Panc1 (cell line): Measurements from ENCODE around the gene RAPGEF5. TPM values are rescaled to one million over a fixed set of nuclear protein-coding genes. Genes with fewer than 3 reads are reported as not detected.

Experiments
- ATAC-seq: fragments of 200-7000 bp; cut with Tn5 transposase; 2 replicates; pipeline ENCODE4 v1.9.1; 2020; ENCODE audit warnings: mild to moderate bottlenecking, moderate library complexity
- BruUV-seq: library from RNA; stranded (reverse); fragments of 400-500 nt; replicated peaks from 2 replicates; lab custom pipeline; 2021; lab: Mats Ljungman, UMichigan
- CTCF ChIA-PET: fragments of 300-600 bp; sonication (Branson Sonifier 250); formaldehyde crosslinking; loops from one replicate; lab custom pipeline; 2022; ENCODE audit warnings: antibody characterized with exemption; lab: Charles Lee
- POLR2A ChIA-PET: fragments of 300-600 bp; sonication (Branson Sonifier 250); formaldehyde crosslinking; loops from one replicate; lab custom pipeline; 2022; ENCODE audit warnings: antibody characterized with exemption; lab: Charles Lee
- DNase-seq: peaks from one replicate; pipeline ENCODE4 v3.0.0-alpha.2; 2010; ENCODE audit warnings: low read depth, low spot score
- H3K27ac ChIP-seq: 2 replicates; pipeline ENCODE4 v1.5.1; 2011; ENCODE audit warnings: mild to moderate bottlenecking, low read length, inconsistent platforms
- H3K27me3 ChIP-seq: fragments of 200-500 bp; sonication (Bioruptor generic); 2 replicates; pipeline ENCODE4 v1.6.0; 2014; ENCODE audit warnings: low read length, inconsistent platforms; ENCODE audit not compliant: control insufficient read depth, insufficient read depth
- H3K36me3 ChIP-seq: fragments of 200-500 bp; sonication (Bioruptor generic); 2 replicates; pipeline ENCODE4 v1.5.1; 2014; ENCODE audit warnings: inconsistent platforms, mild to moderate bottlenecking, low read length, moderate library complexity; ENCODE audit not compliant: control insufficient read depth, insufficient read depth
- H3K4me1 ChIP-seq: 2 replicates; pipeline ENCODE4 v1.5.1; 2011; ENCODE audit warnings: inconsistent platforms, mild to moderate bottlenecking, low read length, moderate library complexity; ENCODE audit not compliant: control insufficient read depth, insufficient read depth
- H3K4me3 ChIP-seq, 2 experiments: 2 replicates each; pipeline ENCODE4 v1.5.1; 2011 to 2012; ENCODE audit warnings: low read depth in 2 of 2, low read length in 2 of 2, mild to moderate bottlenecking in 2 of 2, inconsistent platforms in 1 of 2, moderate library complexity in 1 of 2
- H3K9me3 ChIP-seq: fragments of 200-500 bp; sonication (Bioruptor generic); 2 replicates; pipeline ENCODE4 v1.5.1; 2014; ENCODE audit warnings: low read depth, mild to moderate bottlenecking, inconsistent platforms, low read length, moderate library complexity; ENCODE audit not compliant: control insufficient read depth, insufficient read depth
- POLR2AphosphoS5 ChIP-seq: IDR thresholded peaks from 2 replicates; pipeline ENCODE4 v1.6.1; 2012; ENCODE audit warnings: mild to moderate bottlenecking, low read depth, low read length, moderate library complexity
- SIN3A ChIP-seq: IDR thresholded peaks from 2 replicates; pipeline ENCODE4 v1.6.1; 2012; ENCODE audit warnings: low read depth, mild to moderate bottlenecking, low read length, moderate library complexity, borderline replicate concordance; ENCODE audit not compliant: insufficient read depth
- TCF7L2 ChIP-seq: IDR thresholded peaks from 2 replicates; pipeline ENCODE4 v1.6.1; 2011; ENCODE audit warnings: mild to moderate bottlenecking, low read depth, low read length, inconsistent platforms
- in situ Hi-C: cut with HindIII; loops from 2 replicates; pipeline ENCODE4 v1.10.0; 2016; ENCODE audit warnings: low sequenced_read_pairs, low pct_unique_long_range_greater_than_20kb
- intact Hi-C: fragments of 100-400 bp; cut with micrococcal nuclease; formaldehyde crosslinking; loops from one replicate; pipeline ENCODE4 v1.10.0; 2022; ENCODE audit not compliant: unreplicated experiment
- total RNA-seq: library from RNA; stranded (reverse); gene quantifications from one replicate; pipeline ENCODE4 v1.2.1, GENCODE V29; 2021; ENCODE audit not compliant: unreplicated experiment
- TF ChIP-seq, protein P1 (sequence below): fragments of 450-650 bp; IDR thresholded peaks from 2 replicates; pipeline ENCODE4 v1.5.1; 2017; ENCODE audit warnings: mild to moderate bottlenecking
- TF ChIP-seq, protein P2 (sequence below), 2 experiments: IDR thresholded peaks; 2 replicates each; pipeline ENCODE4 v1.6.1; 2011 to 2012; ENCODE audit warnings: low read depth in 2 of 2, control low read depth in 1 of 2, low read length in 1 of 2, mild to moderate bottlenecking in 1 of 2, moderate library complexity in 1 of 2; ENCODE audit not compliant: insufficient read depth in 1 of 2

The RAPGEF5 gene
- total RNA-seq, 1 experiment from 2014 or later: 1.4 TPM

DNA sequence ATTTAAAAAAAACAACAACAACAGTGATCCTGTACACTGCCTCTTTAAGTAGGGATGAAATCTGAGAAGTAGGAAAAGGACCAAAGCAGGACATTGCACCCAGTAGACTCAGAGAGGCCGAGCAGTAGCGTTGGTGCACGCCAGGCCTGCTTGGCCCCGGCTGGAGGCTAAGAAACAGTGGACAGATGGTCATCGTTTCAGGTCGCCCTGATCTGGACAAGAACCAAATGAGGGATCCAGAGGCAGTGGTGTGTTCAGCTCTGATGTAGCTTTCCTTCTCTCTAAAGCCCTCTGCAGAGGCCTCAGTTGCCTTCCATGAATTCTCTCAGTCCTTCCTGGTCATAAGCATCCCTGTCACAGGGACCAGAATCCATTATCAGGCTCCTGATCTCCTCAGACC is 269.1 kb downstream of the RAPGEF5 start:
- BruUV-seq: no TSS peak
- Histone ChIP-seq H3K9me3 (0 out of 2 replicates have a peak, but pooled peaks cover 3% of the 10 kb centered on the region), H3K27ac (no peak overlapping the region), H3K36me3 (no peaks in the 10 kb centered on the region), H3K4me1 (peaks cover 5% of the 10 kb centered on the region), H3K4me3 (no peak overlapping the region), H3K27me3 (peaks cover 7% of the 10 kb centered on the region)
- TF ChIP-seq, protein P1, sequence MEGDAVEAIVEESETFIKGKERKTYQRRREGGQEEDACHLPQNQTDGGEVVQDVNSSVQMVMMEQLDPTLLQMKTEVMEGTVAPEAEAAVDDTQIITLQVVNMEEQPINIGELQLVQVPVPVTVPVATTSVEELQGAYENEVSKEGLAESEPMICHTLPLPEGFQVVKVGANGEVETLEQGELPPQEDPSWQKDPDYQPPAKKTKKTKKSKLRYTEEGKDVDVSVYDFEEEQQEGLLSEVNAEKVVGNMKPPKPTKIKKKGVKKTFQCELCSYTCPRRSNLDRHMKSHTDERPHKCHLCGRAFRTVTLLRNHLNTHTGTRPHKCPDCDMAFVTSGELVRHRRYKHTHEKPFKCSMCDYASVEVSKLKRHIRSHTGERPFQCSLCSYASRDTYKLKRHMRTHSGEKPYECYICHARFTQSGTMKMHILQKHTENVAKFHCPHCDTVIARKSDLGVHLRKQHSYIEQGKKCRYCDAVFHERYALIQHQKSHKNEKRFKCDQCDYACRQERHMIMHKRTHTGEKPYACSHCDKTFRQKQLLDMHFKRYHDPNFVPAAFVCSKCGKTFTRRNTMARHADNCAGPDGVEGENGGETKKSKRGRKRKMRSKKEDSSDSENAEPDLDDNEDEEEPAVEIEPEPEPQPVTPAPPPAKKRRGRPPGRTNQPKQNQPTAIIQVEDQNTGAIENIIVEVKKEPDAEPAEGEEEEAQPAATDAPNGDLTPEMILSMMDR: no peak
- TF ChIP-seq, protein P2, sequence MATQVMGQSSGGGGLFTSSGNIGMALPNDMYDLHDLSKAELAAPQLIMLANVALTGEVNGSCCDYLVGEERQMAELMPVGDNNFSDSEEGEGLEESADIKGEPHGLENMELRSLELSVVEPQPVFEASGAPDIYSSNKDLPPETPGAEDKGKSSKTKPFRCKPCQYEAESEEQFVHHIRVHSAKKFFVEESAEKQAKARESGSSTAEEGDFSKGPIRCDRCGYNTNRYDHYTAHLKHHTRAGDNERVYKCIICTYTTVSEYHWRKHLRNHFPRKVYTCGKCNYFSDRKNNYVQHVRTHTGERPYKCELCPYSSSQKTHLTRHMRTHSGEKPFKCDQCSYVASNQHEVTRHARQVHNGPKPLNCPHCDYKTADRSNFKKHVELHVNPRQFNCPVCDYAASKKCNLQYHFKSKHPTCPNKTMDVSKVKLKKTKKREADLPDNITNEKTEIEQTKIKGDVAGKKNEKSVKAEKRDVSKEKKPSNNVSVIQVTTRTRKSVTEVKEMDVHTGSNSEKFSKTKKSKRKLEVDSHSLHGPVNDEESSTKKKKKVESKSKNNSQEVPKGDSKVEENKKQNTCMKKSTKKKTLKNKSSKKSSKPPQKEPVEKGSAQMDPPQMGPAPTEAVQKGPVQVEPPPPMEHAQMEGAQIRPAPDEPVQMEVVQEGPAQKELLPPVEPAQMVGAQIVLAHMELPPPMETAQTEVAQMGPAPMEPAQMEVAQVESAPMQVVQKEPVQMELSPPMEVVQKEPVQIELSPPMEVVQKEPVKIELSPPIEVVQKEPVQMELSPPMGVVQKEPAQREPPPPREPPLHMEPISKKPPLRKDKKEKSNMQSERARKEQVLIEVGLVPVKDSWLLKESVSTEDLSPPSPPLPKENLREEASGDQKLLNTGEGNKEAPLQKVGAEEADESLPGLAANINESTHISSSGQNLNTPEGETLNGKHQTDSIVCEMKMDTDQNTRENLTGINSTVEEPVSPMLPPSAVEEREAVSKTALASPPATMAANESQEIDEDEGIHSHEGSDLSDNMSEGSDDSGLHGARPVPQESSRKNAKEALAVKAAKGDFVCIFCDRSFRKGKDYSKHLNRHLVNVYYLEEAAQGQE (IDR thresholded peaks at IDR 0.05; ENCODE audit: insufficient read depth in 1 of 2, low read depth in 2 of 2, low read length in 1 of 2): no peak
- TF ChIP-seq TCF7L2 (no peak), POLR2AphosphoS5 (no peak), SIN3A (no peak)
- DNase-seq (no peak), ATAC-seq (no peak)
- in situ Hi-C loops: no loop called here
- intact Hi-C loops: no loop called here
- POLR2A ChIA-PET: no interaction called here
- CTCF ChIA-PET: no interaction called here

DNA sequence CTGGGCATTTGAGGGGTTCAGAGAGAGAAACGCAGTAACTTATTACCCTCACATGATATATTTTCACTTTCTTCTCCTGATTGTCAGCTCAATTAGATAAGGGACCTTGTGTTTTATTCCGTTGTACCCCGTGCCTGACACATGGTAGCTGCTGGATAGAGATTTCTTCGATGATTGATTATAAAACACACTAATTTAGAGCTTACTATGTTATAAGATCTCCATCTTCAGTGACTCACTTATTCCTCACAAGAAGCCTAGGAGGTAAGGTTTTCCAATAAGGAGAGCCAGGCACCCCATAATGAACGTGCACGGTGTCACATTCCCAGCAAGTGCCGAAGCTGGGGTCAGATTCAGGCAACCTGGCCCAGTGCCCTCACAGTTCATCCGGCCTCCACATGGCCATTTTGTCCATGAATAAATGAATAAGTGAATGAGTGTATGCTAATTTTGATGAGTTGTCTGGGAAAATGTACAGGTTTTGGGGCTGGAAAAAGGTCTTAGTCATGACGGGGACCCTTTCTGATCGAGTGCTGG is 273.2 kb downstream of the RAPGEF5 start:
- ChIA-PET POLR2A (interaction anchor here (0.6 kb wide), 1 partner anchor 1211 kb away, joined by 5 read pairs; no protein-coding TSS in a partner anchor), CTCF (interaction anchor here (0.6 to 1.0 kb wide), 8 partner anchors 9 to 960 kb away, joined by 3 to 7 read pairs (median 6); no protein-coding TSS in a partner anchor)
- H3K27me3 ChIP-seq: peaks cover 23% of the 10 kb centered on the region
- H3K36me3 ChIP-seq: no peaks in the 10 kb centered on the region; the same call in 1 of the 2 replicates
- no TSS peak for BruUV-seq
- no peak for DNase-seq
- no peaks in the 10 kb centered on the region for H3K9me3 ChIP-seq
- in situ Hi-C loops: no loop called here
- peak overlapping the region; percentile 68 for H3K27ac ChIP-seq
- TF ChIP-seq SIN3A: no peak
- TF ChIP-seq, protein P2 (IDR thresholded peaks at IDR 0.05; ENCODE audit: insufficient read depth in 1 of 2, low read depth in 2 of 2, low read length in 1 of 2): no peak
- TF ChIP-seq TCF7L2: no peak
- no peak for TF ChIP-seq POLR2AphosphoS5
- TF ChIP-seq, protein P1: no peak
- H3K4me1 ChIP-seq: peaks cover 11% of the 10 kb centered on the region
- H3K4me3 ChIP-seq: peak overlapping the region; percentile 58 to 71
- ATAC-seq: no peak; the same call in 1 of the 2 replicates
- intact Hi-C loops: loop anchor here (5.0 kb wide), 1 partner anchor 821 kb away; no protein-coding TSS in a partner anchor
